Activated CD4-positive, CD25-positive, alpha-beta regulatory T cell (primary cell): ENCODE data around the gene RASL10B.
A peak's percentile ranks its signal among the peaks of the same experiment; 100 is the strongest.
"Not testable (repeated sequence)": the region's sequence is repeated elsewhere in the genome, so short reads cannot be mapped to it uniquely, and the experiment has no call there.

Experiments used
- DNase-seq, 4 experiments: peaks; one replicate each; lab custom pipeline; 2025; lab: John Stamatoyannopoulos, UW

RASL10B gene

DNA sequence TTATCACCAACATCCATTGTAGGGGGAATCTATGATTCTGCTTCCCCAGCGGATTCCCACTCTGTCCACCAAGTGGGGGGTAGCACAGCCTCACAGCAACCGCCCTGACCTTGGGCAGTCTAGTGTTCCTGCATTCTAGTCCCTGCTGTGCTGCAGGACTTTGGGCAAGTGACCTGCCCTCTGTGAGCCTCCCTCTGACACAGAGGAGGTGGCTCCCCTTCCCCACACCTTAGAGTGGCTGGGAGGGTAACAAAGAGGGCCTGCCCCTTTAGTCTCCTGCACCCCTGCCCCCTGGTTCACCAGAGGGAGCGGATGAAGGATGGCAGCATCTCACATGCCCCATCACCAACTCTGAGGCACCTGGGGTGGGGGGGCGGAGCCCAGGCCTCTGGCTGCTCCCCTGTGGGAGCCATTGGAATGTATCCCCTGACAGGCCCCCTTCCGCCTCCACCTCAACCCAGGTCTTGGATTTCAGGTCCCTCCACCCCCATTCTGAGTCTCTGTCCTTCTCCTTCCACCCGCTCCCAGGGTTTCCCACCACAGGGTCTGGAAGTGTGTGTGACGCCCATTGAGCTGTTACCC, 11.5 kb downstream of the RASL10B start:
- DNase-seq: no peak

DNA sequence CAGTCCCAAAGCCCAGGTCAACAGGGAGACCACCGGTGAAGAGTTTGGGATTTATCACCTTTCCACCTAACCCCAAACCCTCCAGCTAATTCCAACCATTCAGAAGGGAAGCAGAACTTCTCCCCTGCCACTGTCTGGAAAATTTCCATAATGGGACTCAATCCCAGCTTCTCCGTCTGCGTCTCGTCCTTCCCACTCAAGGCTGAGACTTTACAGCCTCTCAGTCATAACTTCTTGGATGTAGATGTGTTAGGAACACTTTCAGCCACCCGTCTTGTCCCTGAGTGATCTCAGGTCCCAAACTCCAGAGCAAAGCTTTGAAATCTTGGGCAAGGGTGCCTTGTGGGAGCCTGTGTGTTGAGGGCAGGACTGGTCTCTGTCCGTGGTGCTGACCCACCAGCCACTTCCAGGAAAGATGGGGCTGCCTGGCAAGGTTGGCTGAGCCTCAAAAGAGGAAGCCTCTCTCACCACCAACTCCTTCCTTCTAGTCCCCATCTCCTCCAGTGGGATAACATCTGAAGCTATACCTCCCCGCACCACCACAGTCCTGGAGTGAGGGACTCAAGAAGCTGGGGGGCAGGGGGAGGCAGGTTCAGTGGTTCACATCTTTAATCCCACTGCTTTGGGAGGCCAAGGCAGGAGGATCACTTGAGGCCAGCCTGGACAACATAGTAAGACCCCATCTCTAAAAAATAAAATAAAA, 12.3 kb downstream of the RASL10B start:
- no peak for DNase-seq

DNA sequence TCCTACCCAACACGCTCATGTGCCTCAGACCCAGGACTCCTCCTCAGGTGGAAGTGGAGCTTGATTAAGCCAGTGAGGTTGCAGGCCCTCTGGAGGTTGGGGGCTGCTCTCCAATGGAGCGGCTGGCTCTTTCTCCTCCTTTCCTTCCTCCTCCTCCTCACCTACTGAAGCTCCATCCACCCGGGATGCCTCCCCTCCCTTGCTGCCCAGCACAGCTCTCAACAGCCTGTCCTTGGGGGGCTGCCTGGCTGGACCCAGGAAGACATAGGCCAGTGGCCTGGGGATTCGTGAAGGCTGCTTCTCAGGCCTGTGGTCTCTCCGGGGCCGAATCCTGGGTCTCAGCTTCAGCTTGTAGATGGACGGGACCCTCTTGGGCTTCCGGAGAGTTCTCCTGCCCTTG, 13.4 kb downstream of the RASL10B start:
- no peak for DNase-seq

DNA sequence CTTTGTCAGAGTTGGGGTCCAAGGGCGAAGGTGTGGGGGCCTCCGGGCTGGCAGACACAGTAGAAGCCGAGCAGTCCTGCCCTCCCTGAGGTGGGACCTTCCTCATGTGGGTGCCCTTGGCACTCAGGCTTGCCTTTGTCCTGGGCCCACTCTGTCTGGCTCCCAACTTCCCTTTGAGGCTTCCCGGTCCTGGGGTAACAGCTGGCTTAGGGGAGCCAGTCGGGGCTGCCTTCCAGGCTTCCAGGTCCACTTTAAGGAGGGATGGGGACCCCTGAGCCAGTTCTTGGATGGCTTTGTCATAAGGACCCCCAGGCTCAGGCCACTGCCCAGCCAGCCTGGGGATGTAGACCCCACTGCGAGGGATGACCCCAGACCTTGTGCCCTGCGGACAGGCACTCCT, 13.8 kb downstream of the RASL10B start:
- no peak for DNase-seq

DNA sequence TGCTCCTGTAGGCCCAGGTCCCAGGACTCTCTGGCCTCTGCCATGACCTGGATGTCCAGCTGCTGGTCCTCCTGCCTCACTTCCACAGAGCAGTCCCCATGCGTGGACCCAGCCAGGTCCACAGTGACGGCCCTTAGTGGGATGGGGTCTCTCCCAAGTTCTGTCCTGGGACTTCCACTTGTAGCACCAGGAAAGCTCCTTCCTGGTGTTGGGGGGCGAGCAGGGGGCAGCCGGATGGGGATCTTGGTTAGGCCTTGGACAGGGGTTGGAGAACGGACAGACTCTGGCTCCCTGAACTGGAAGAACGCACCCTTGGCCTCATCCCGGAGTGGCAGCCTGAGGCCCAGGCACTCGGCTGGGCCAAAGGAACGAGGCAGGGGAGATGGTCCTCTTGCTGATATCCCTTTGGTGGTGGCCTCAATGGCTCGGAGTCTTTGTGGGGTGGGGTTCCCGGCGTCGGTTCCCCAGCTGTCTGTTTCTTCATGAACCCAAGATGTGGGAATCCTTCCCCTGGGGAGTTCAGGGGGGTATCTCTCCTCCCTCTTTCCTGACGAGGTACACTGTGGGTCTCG, 14.4 kb downstream of the RASL10B start:
- DNase-seq: no peak

DNA sequence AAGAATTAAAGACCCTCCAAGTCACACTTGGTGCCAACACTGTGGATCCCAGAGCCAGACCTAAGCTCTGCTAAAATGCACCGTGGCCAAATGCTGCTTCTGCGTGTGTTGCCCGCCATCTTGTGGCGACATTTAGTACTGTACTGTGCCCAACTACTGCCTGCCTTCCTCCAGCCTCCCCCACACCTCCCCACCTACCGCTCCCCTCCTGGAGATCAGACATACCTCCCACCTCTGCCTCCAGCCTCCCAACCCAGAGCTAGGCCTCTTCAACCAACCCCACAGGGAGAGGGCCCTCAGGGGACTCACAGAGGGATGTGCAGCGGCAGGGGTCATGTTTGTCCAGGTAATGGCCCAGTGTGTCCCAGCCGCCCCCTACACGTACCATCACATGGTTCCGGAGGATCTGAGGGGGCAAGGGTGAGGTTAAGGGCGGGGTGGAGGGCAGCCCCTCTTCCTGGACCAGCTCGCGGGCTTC, 16.1 kb downstream of the RASL10B start:
- DNase-seq: peak; percentile 57 to 61 (median 59)

DNA sequence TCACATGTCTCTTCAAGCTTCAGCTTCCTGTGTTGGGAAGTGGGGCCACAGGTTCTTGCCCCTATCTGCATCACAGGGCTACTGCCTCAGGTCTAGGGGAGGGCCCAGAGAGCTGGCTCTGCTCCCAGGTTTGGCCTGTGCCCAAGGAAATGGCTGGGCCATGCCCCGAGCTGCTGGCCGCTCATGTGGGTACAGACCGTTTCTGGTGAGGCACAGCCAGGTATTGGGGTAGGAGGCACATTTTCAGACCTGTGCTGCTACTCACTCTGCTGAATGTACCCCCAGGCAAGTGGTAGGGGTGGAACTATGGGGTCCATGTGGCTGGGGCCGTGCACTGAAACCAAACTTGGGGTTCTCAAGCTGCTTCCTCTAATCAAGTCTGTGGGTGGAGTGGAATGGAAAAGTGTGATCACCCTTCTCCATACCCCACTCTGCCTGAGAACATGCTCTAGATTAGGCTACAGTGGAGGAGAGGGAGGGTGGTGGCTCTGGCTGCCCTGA, 17.0 kb downstream of the RASL10B start:
- no peak for DNase-seq

DNA sequence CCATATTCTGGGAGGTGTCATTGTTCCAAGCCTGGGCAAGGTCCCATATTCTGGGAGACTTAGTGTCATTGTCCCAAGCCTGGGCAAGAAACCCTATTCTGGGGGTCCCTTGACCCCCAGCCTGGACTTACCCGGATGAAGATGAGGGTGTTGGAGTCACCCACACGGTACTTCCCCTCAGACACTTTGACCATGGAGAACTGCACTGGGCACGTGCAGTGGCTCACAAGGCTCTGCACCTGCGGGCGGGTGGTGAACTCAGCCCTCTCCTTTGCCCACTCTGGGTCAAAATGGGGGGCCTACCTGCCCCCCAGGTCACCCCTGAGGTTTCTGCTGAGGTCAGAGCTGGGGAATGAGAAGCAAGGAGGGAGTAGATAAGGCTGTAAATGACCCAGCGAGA, 17.5 kb downstream of the RASL10B start:
- no peak for DNase-seq

DNA sequence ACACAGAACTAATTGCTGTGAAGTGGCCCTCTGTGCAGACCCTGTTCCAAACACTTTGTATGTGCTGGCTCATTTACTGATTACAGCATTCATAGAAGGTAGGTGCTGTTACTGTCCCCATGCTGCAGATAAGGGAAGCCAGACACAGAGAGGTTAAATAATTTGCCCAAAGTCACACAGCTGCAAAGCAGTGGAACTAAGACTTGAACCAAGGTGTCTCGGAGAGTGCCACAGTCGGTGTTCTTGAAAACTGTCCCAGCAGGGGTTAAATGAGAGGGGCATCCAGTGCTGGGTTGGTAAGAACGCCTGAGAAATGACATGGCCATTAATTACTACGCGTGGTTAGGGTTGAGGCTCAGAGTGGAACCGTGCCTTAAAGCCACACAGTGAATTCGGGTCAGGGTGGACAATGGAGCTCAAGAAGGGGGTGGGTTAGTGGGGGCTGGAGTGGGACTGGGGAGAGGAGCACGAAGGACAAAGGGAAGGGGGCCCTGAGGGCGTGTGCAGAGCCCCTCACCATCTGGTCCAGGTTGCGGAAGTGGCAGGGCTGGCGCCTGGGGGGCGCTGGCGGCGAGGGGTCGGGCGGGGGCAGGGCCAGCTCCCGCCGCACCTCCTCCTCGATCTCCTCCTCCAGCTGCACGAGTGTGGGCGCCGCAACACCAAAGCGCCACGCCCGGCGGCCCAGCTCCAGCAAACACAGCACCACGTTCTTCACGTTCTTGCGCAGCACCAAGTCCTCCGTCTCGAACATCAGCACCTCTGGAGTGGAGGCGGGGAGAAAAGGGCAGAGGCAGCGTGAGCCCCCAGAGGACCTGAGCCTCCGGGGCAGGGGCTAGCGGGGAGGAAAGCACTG, 18.3 kb downstream of the RASL10B start:
- DNase-seq: no peak

DNA sequence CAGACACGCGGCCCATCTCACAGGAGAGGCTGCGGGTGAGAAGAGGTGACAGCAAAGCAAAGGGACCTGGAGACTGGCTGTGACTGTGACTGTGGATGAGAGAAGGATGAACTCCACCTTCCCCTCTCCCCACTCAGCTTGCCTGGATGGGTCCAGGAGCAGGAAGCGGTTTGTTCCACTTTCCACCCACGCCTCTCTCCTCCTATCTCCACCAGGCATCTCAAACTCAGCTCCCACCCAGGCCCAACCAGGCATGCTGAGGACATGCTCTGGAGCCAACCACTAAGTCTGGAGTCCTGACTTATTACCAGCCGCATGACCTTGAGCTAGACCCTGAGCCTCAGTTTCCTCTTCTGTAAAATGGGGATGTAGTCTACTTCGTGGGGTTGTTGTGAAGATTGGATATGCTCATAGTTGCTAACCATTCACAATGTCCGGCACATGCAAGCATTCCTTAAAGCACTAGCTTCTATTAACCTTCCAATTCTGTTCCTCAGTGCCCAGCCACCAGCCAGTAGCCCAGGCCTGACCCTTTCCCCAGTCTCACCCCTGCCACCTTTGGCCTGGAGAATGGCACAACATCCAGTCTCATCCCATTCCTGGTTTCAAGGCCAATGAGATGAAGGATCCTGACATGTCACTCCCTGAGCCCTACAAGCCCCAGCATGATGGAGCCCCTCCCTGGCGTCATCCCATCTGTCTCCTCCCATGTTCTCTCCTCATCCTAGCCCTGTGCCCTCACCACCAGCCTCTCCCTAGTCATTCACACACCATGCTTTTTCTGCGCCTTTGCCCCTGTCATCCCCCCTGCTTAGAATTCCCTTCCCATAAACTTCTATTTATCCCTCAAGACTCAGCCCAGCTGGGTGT, 19.3 kb downstream of the RASL10B start:
- DNase-seq: no peak

DNA sequence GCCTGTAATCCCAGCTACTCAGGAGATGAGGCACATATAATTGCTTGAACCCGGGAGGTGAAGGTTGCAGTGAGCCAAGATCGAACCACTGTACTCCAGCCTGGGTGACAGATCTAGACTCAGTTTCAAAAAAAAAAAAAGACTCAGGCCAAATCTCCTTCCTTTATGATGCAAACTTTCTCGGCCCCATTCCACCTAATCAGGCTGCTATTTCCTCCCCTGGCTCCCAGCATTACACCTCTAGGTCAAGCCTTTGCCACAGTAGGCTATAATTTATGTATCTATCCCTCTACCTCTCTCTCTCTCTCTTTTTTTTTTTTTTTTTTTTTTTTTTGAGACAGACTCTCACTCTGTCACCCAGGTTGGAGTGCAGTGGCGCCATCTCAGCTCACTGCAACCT, 20.1 kb downstream of the RASL10B start:
- DNase-seq: not testable (repeated sequence)

DNA sequence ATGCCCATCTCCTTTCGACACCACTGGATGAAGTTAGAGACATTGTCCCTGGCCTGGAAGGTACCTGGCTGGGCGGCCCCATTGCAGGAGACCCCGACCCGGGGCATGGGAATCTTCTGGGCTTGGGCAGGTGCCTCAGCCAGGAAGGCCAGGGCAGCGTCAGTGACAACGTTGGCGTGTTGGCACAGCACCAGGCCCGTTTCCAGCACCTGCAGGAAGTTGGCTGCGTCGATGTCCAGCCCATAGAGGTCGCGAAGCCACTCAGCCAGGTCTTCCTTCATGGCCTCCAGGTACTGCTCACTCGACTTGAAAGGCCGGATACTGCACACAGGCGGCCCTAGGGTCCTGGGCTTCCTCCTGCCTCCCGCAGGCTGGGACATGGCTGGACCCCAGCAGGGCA, 21.0 kb downstream of the RASL10B start:
- no peak for DNase-seq

DNA sequence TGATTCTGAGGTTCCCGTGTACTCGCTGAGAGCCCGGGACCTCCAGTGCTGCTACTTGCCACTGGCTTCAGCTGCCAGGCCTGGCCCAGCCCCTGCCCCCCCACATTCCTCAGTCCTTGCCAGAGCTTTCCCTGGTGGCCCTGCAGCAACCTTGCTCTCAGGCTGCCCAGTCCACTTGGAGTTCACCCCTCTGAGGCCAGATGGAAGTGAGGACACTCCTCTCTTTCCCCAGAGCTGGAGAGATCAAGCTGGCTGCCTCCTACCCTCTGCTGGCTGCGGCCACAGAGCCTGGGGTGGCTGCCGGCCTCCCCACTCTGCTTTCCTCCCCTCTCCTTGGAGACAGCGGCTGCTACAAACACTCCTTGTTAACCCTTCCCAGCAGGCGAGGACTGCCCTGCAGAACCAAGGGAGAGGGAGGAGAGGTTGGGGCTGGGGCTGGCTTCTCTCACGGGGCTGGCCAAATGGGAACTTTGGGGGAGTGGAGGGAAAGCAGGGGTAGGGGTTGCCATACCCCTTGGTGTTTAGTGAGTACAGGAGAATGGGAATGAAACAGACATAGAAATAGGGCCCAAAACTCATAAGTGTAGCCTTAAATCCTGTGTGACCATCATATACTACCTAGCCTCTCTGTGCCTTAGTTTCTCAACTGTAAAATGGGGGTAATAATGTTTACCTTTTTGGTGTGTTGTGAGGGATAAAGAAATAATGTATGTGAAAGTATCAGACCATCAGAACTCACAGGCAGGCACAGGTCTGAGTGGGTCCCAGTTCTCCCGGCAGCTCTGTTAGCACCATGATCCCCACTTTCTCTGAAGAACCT, 21.7 kb downstream of the RASL10B start, which contains the start of gene GAS2L2:
Gene GAS2L2 (minus strand): TSS at position 295 of the 820 bp plus-strand sequence. CDS start 389 bp downstream, outside the sequence.
- DNase-seq: no peak

DNA sequence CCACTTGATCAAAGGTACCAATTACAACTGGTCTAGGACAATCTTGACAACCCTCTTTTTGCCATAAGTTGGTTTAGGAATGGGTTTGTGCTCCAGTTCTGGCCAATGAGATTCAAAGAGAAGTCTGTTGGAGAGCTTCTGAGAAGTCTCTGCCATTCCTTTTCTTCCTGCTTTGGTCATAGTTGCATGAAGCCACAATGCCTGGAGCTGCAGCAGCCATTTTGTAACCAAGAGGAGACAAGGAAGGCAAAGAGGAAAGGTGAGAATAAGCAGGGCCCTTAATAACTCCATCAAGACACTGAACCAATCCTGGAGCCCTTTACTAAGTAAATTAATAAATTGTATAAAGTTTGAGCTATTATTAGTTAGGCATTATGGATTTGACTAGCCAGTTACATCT, 25.8 kb downstream of the RASL10B start:
- DNase-seq: no peak

DNA sequence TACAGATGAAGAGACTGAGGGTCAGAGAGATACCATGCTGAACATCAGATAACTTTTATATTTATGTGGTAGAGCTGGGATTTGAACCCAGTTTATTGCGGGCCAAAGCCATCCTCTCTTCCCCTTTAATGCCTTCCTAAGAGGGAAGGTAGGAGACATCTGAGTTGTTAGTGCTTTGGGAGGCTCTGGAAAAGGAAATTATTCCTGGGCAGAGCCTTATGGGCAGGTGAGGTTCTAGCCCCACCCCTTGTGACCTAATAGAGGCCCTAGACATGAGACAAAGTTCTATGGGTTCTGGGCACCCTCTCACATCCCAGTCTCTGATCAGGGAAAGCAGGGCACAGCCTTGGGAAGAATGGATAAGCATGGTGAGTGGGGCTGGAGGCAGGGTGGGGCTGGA, 29.1 kb downstream of the RASL10B start, which contains the start of gene C17orf50:
Gene C17orf50 (plus strand): TSS at position 301 of the 400 bp plus-strand sequence. CDS start 55 bp downstream, at position 356.
- DNase-seq: no peak

DNA sequence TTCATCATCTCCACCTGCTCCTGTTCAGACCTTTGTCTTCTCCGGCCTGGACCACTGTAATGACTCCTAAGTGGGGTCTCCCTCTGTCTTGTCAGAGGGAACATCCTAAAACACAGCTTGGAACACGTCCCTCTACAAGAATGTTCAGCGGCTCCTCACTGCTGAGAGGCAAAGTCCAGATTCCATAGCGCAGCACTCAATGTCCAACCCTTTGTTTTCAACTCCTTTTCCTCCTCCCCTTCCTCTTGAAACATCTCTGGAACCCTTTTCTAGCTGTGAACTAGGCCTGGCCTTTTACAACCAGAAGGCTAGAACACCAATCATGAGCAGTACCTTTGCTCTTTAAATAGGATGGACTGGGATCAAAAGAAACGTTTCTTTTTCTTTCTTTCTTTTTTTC, 30.2 kb downstream of the RASL10B start:
- DNase-seq: no peak

DNA sequence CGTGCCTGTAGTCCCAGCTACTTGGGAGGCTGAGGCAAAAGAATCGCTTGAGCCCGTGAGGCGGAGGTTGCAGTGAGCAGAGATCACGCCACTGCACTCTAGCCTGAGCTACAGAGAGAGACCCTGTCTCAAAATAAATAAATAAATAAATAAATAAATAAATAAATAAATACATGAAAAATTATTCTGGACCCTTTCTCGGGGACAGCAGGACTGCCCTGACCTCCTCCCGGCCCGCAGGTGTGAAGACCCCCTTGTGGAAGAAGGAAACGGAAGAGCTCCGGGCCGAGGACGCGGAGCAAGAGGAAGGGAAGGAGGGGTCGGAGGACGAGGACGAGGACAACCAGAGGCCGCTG, 32.3 kb downstream of the RASL10B start:
- DNase-seq: no peak

DNA sequence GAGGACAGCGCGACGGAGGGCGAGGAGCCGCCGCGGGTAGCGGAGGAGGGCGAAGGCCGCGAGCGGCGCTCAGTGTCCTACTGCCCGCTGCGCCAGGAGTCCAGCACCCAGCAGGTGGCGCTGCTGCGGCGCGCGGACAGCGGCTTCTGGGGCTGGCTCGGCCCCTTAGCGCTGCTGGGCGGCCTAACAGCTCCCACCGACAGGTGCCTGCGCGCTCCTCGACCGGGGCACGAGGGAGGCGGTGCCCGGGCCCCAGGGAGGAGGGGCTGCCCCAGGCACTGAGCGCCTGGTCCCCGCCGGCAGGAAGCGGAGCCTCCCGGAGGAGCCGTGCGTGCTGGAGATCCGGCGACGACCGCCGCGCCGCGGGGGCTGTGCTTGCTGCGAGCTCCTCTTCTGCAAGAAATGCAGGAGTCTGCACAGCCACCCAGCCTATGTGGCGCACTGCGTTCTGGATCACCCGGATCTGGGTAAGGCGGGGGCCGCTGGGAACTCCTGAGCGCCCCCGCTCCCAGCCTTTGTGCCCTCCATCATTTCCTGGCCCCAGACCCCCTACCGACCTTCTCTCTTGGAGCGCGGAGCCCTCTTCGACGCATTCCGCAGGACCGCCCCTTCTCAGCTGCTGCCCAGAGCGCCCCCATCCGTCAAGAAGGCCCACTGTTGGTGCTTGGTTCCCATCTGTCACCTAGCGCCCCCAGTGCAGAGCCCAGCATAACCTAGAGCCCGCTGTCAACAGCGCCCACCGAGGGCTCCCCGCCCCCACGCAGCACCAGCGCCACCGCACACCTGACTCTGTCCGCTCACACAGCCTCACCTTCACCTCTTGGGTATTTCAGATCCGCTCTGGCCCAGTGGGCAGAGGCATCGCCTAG, 32.9 kb downstream of the RASL10B start:
- peak; percentile 72 to 80 (median 76) for DNase-seq

DNA sequence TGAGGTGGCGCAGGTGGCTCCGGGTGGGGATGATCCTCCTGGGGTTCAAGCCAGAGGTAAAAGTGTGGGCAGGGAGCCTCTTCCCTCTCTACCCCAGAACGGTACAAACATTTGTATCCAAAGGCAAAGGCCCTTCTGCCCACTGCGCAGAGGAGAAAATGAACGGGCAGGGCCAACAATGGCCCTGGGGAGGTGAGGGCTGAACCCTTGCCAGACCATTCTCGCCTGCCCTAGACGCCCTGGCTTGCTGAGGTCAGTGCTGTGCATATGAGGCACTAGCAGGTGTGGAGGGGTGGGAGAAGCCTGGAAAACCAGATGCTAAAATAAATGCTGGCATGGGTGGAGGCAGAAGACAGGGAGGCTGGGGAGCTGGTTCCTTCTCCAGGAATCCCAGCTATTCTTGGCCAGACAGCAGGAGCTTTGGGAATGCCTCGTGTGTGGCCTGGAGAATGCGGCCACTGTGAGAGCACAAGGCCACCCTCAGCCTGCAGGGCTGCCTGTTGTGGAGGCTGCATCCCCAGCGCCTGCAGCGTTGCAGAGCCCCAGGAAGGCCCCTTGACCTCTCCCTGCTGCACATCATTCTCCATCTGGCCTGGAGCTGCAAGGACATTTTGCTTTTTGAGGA, 33.8 kb downstream of the RASL10B start:
- DNase-seq: no peak
